GM19035 (cell line): ENCODE results near the gene SSNA1.
"Not testable (repeated sequence)": the region's sequence is repeated elsewhere in the genome, so short reads cannot be mapped to it uniquely, and the experiment has no call there.

Source experiments
- ATAC-seq: cut with Tn5 transposase; IDR thresholded peaks from one replicate; pipeline ENCODE4 v1.9.1; 2021; ENCODE audit not compliant: unreplicated experiment

The SSNA1 gene

DNA sequence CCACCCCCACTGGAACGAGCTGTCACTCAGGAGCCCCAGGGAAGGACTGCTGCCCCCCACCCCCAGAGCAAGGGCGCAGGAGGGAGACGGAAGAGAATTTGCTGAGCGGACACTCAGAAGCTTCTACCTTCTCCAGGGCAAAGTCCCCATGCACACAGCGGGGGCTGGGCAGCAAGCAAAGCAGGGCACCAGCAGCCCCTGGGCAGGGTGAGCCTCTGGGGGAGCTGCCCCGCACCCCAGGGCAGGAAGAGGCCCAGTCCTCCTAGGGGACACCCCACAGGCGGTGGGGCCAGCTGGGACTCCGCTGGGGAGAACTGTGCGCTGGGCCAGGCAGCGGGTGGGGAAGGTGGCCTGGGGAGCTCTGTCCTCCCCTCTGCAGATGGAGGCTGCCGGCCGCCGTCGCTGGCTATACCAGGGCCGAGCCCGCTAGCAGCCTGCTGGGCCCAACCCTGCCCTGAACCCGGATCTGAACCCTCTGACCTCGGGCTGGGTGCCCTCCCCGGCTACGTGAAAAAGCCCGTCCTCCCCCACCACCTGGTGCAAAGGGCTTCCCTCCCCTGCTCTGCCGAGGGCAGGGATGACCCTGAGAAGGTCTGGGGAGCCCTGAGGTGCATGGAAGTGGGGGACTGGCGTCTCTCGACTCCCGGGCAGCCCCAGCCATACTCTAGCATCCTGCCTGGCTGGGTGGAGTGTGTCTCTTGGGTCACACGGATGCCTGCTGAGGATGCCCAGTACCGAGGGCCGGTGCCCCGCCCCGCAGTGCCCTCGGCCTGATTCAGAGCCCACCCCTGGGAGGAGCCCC is 41.6 kb downstream of the SSNA1 start:
- no peak for ATAC-seq

DNA sequence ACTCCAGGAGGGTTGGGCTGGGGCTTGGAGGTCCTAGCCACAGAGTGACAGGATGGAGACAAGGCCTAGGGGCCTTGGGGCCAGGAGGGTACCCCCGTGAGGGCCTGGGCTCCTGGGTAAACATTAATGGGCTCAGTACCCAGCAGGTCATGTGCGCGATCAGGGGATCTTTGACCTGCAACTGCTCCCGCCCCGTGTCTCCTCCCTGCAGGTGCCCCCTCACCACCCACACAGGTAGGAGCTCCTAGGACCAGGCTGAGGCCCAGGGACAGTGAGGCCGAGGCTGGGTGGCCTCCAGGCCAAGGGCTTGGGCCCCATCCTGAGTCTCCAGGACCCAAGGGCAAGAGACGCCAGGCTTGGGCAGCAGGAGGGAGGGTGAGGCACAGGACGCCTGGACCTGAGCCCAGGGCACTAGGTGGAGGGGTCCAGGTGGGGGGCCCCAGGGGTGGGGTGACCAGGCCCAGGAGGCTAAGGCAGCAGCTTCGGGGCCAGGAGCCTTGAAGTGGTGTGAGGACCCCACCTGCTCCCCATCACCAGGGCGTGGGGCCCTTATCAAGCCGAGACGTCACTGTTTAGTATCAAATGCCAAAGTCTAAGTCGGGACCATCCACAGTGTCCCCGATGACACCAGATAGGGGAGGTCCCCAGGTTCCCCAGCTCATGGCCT is 42.4 kb downstream of the SSNA1 start, which contains the start of gene SLC34A3:
Gene SLC34A3 (plus strand): TSS at position 197 of the 667 bp plus-strand sequence. CDS start 802 bp downstream, outside the sequence.
- no peak for ATAC-seq

DNA sequence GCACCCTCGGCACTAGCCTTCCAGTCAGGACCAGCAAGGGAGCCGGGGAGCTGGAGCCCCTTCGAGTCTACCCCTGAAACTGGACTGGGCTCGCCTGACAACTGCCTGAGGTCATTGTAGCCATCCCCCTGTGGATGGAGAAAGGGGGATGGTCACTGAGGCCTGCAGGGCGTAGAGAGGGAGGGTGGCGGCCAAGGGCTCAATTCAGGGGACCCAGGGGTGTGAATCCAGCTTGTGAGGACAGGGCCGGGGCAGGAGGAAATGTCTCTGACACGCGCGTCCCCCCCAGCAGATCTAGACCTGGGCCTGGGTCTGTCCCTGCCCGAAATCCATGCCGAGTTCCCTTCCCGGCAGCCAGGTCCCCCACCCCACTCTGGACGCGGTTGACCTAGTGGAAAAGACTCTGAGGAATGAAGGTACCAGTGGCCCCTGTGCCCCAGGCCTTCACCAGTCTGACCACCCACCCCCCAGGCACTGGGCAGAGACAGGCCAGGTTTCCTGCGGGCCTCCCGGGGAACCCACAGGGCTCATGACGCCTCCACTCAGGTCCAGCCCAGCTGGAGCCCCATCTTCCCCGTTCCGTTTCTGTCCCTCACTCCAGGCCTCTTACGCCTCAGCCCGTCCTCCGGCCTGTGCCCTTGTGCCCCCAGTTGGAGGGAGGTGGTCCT is 43.0 kb downstream of the SSNA1 start:
- ATAC-seq, result no peak

DNA sequence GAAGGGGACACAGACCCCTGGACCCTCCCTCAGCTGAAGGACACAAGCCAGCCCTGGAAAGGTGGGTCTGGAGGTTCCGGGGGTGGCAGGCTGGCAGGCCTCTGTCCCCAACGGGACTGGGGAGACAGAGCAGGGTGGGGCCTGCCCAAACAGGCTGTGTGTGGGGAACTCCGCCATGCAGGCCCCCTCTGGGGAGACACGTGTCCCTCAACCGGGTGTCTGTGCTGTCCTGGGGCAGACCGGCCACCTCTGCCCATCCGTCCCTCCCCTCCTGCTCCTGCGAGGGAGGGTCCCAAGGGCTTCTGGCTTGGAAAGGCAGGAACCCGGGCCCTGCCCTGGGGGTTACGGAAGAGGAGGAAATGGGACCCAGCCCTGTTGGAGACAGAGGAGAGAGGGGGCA is 43.6 kb downstream of the SSNA1 start:
- no peak for ATAC-seq

DNA sequence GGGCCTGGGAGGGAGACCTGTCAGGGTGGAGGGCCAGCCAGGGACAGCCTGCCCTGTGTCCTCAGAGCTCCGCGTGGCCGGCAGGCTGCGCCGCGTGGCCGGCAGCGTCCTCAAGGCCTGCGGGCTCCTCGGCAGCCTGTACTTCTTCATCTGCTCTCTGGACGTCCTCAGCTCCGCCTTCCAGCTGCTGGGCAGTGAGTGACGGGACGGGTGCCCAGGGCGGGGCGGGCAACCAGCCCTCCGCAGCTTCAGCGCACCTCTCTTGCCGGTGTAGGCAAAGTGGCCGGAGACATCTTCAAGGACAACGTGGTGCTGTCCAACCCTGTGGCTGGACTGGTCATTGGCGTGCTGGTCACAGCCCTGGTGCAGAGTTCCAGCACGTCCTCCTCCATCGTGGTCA is 44.0 kb downstream of the SSNA1 start:
- ATAC-seq, result no peak

DNA sequence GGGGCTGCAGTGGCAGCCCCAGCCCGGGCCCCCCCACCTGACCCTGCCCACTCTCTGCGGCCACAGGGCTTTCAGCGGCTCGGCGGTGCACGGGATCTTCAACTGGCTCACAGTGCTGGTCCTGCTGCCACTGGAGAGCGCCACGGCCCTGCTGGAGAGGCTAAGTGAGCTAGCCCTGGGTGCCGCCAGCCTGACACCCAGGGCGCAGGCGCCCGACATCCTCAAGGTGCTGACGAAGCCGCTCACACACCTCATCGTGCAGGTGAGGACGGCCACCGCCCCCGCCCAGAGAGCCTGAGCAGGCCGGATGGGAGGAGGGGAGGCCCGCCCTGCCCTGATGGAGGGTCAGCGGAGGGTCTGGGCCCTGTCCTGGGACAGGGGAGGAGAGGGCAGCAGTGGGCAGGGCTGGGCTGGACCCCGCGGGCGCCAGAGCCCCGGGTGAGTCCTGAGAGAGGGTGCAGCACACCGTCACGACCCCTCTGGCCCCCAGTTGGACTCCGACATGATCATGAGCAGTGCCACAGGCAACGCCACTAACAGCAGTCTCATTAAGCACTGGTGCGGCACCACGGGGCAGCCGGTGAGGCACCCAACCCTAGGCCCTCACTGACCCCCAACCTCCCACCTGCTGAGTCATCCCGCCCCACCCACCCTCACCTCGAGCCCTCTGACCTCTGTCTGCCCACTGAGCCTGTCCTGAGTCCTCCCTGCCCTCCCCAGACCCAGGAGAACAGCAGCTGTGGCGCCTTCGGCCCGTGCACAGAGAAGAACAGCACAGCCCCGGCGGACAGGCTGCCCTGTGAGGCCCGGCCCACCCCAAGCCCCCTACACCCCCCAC is 44.9 kb downstream of the SSNA1 start:
- no peak for ATAC-seq

DNA sequence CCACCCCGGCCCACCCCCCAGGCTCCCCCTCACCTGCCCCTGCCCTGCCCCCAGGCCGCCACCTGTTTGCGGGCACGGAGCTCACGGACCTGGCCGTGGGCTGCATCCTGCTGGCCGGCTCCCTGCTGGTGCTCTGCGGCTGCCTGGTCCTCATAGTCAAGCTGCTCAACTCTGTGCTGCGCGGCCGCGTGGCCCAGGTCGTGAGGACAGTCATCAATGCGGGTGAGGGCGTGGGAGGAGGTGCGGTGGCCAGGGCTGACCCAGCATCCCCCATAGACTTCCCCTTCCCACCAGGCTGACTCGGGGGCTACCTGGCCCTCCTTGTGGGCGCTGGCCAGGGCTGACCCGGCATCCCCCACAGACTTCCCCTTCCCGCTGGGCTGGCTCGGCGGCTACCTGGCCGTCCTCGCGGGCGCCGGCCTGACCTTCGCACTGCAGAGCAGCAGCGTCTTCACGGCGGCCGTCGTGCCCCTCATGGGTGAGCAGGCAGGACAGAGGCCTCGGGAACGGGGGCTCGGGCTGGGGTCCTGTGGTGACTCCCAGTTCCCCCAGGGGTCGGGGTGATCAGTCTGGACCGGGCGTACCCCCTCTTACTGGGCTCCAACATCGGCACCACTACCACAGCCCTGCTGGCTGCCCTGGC is 45.7 kb downstream of the SSNA1 start:
- no peak for ATAC-seq

DNA sequence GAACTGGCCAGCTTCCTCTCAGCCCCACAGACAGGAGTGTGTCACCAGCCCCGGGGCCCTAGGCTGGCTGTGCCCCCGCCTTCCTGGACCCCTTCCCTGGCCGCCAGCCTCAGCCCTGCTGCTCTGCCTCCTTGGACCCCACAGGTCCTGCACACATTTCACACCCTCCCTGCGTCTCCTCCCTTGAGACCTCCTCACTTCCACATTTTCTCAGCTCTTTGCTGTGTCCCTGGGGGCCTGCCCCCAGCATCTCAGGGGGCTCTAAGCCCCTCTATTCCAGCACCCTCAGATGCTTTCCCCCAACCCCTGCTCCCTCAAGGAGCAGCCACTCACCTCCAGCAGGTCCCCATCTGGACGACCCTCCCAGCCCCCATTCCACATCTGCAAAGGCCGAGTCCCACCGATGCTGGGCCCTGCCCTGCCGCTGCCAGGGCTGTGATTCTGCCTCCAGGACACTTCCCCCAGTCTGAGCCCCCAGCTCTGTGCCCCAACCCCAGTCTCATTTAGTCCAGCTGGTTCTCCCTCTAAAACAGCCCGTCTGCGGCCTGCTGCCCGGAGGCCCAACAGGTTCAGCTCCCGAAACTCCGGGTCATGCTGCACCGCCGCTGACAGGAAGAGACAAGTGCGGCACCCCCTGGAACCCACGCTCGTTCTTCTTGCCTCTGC is 46.4 kb downstream of the SSNA1 start:
- no peak for ATAC-seq

DNA sequence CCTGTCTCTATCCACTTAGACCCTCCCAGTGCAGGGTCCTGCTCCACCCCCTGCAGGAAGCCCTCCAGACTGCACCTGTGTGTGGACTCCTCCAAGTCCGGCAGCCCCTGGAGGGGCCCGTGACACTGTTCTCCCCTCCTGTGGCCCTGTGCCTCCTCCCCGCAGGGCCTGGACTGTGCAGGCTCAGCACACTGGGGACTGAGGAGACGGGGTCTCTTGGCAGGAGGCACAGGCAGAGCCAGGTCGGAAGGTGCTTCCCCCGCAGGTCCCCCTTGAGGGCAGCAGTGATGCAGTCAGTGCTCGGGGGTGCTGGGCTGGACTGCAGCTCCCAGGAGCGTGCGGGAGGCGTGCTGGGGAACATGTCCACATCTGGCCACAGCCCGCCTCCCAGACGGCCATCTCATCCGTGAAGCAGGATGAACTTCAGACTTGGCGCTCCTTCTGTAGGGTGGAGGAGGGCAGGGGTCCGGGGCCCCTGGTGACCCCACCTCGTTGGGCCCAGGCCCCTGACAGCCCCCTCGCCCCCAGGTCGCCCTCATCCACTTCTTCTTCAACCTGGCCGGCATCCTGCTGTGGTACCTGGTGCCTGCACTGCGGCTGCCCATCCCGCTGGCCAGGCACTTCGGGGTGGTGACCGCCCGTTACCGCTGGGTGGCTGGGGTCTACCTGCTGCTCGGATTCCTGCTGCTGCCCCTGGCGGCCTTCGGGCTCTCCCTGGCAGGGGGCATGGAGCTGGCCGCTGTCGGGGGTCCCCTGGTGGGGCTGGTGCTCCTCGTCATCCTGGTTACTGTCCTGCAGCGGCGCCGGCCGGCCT is 47.2 kb downstream of the SSNA1 start:
- no peak for ATAC-seq

DNA sequence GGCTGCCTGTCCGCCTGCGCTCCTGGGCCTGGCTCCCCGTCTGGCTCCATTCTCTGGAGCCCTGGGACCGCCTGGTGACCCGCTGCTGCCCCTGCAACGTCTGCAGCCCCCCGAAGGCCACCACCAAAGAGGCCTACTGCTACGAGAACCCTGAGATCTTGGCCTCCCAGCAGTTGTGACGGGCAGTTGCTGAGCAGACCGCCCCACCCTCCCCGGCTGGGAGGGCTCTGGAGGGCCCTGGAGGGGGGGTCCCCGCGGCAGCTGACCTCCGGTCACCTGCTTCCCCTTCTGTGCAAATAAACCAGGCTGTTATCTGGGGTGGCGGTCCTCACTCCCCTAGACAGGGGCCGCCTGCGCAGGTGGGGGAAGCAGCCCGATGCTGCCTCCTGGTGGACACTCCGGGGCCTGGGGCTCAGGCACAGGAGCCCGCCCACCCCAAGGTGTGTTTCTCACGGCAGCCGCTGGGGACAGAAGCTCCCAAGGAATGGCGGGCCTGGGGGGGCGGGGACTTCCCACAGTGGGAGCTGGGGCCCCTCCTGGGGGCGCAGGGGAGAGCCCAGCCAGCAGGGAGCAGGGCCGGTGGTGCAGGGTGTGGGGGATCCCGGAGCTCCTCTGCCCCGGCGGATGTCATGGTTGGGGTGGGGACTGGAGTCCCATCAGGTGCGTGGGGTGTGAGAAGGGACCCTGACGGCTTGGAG is 47.9 kb downstream of the SSNA1 start:
- no peak for ATAC-seq

DNA sequence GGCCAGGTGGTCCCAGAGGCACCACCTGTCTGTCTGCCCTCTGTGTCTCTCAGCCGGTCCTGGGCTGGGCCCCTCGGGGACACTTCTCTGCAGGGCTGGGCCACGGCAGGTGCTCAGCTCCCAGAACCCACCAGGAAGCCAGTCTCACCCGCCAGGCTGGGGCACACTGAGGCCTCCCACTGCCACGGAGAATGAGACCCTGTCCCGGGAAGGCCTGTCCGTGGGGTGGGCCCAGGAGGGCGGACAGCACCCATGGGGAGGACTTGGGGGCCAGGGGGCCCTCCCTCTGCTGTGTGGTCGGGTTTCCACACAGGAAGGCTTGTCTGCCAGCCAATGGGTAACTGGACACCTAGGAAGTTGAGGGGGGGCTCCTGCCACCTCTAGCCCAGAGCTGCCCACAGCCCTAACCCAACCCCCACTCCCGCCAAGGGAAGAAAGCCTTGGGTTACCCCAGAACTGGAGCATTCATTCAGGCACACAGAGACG is 48.5 kb downstream of the SSNA1 start:
- ATAC-seq, result no peak

DNA sequence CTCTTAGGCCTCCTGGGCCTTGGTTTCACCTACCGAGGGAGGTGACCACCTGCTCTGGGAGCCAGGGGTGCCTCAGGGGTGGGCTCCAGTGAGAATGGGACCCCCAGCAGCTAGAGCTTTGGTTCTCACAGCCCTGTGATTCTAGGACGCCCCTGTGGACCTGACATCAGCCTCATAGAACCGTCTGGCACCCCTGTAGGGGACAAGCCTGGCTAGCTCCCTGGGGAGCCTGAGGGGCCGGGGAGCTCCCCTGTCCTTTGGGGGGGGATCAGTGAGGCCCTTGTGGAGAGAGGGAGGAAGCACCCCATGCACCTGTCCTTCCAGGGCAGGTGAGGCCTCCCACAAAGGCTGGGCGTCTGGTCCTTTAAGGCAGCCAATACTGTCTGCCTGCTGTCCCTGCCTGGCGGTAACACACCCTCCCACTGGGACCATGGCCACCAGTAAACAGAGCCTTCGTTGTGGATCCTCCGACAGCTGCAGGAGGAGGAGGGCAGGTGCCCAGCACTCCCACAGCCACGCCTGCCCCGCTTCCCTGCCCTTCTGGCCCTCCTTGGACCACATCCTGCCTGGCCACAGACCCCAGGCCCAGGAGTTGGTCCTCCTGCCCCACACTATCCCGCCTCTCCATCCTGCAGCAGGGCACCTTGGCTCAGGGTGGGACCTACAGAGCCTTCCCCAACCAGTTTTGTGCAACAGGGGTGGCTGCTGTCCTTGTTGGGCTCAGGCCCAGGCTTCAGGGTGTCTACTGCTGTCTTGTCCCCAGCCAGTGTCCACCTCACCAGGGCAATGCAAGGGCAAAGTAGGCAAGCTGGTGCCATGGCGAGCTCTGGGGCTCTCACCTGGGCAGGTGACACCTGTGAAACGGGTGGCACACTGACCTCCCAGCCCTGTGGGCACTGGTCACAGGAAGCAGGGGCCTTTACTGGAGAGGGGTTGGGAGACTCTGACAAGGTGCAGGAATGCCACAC is 49.6 kb downstream of the SSNA1 start:
- no peak for ATAC-seq

DNA sequence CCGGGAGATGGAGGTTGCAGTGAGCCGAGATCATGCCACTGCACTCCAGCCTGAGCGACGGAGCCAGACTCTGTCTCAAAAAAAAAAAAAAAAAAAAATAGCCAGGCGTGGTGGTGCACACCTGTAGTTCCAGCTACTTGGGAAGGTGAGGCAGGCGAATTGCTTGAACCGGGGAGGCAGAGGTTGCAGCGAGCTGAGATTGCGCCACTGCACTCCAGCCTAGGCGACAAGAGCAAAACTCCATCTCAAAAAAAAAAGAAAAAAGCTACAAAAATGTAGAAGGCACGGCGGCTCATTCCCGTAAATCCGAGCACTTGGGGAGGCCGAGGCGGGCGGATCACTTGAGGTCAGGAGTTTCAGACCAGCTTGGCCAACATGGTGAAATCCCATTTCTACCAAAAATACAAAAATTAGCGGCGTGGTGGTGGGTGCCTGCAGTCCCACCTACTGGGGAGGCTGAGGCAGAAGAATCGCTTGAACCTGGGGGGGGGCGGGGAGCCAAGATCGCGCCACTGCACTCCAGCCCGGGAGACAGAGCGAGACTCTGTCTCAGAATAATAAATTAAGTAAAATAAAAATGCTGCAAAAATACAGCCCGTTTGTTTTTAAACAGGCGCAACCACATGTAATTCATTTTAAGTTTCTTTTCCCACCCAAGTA is 51.2 kb downstream of the SSNA1 start:
- ATAC-seq, result not testable (repeated sequence)
